ENCODE measurements around the gene SLC45A2.

SLC45A2 gene

GRCh38 chr5:34022121-34022705 lies 37.7 kb upstream of the SLC45A2 start:
- TF ChIP-seq CTCF (IDR thresholded peaks at IDR 0.05; ENCODE audit: low read depth, low read length): no peak
- in situ Hi-C loops (cut with HindIII; ENCODE audit: low sequenced_read_pairs): no loop called here
- DNase-seq (ENCODE audit: low read depth, low spot score): peak; percentile 71
- no peak overlapping the region for H3K4me3 ChIP-seq (ENCODE audit: low read depth, low read length)

DNA sequence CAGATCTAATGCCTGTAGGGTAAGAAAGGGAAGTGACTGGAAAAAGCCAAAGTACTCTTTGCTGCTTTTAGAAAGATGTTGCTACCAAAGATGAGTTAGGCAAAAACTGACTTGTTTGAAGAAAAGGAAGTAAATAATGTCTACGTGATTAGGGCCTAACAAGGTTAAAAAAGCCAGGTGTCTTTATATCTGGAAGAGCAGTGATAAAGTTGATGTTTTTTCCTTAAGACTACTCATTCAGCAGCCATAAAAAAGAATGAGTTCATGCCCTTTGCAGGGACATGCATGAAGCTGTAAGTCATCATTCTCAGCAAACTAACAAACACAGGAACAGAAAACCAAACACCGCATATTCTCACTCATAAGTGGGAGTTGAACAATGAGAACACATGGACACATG lies 36.8 kb upstream of the SLC45A2 start:
- H3K4me3 ChIP-seq (ENCODE audit: low read depth, low read length): no peak overlapping the region
- no peak for TF ChIP-seq CTCF (IDR thresholded peaks at IDR 0.05; ENCODE audit: low read depth, low read length)
- DNase-seq (ENCODE audit: low read depth, low spot score): no peak
- in situ Hi-C loops (cut with HindIII; ENCODE audit: low sequenced_read_pairs): no loop called here

GRCh38 chr5:34020726-34021125 lies 36.2 kb upstream of the SLC45A2 start:
- DNase-seq (ENCODE audit: low read depth, low spot score): no peak
- in situ Hi-C loops (cut with HindIII; ENCODE audit: low sequenced_read_pairs): no loop called here
- TF ChIP-seq CTCF (IDR thresholded peaks at IDR 0.05; ENCODE audit: low read depth, low read length): no peak
- H3K4me3 ChIP-seq (ENCODE audit: low read depth, low read length): no peak overlapping the region

DNA sequence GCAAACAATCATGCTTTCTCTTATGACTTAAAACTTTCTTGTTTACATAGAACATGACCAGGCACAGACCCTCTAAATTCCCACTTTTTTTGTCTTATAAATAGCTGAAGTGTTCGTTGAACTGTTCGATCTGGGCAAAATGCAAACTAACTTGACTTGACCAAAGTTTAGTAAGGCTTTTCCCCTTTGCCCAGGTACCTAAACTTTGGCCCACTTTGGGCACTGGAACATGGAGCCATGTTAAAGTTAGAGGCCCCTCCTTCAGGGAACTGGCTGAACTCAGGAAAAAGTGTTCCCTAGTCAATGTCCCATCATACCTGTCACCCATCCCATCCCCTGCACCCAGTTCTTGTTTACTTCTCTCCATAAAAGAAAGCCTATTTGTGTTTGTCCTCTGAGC lies 32.8 kb upstream of the SLC45A2 start:
- no peak for DNase-seq (ENCODE audit: low read depth, low spot score)
- no peak overlapping the region for H3K4me3 ChIP-seq (ENCODE audit: low read depth, low read length)
- no peak for TF ChIP-seq CTCF (IDR thresholded peaks at IDR 0.05; ENCODE audit: low read depth, low read length)
- in situ Hi-C loops (cut with HindIII; ENCODE audit: low sequenced_read_pairs): no loop called here

- no peak for DNase-seq (ENCODE audit: low read depth, low spot score)
- in situ Hi-C loops (cut with HindIII; ENCODE audit: low sequenced_read_pairs): no loop called here
- no peak for TF ChIP-seq CTCF (IDR thresholded peaks at IDR 0.05; ENCODE audit: low read depth, low read length)
- H3K4me3 ChIP-seq (ENCODE audit: low read depth, low read length): no peak overlapping the region
Measured at GRCh38 chr5:34016750-34017149, 32.3 kb upstream of the SLC45A2 start.

DNA sequence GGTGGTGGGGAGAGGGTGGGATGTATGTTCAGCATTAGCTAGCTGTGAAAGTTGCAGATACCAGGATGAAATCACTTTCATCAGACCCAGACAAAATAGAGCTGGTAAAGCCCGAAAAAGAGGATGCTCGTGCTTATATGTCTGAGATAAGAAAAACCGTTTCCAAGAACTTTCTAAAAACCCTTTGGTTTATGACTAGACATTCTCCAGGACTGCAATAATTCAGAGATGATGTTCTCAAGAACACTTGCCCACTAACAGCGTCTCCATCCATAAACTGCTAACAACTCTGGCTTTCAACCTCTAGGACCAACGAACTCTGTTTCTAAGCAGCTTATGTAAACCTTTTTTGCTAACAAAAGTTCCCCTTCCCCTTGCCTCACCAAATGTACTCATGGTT lies 31.7 kb upstream of the SLC45A2 start:
- DNase-seq (ENCODE audit: low read depth, low spot score): no peak
- in situ Hi-C loops (cut with HindIII; ENCODE audit: low sequenced_read_pairs): no loop called here
- H3K4me3 ChIP-seq (ENCODE audit: low read depth, low read length): no peak overlapping the region
- no peak for TF ChIP-seq CTCF (IDR thresholded peaks at IDR 0.05; ENCODE audit: low read depth, low read length)
